Measurements from ENCODE around the gene RFC3. TPM values are rescaled to one million over a fixed set of nuclear protein-coding genes. Genes with fewer than 3 reads are reported as not detected.

The RFC3 gene
- total RNA-seq, 4 donors from 2014 or later, result 4.4 to 39.7 (median 8.8) TPM

- TF ChIP-seq POLR2A (IDR thresholded peaks at IDR 0.05) (no peak), CTCF (IDR thresholded peaks at IDR 0.05) (no peak)
- Histone ChIP-seq H3K36me3 (no peaks in the 10 kb centered on the region), H3K27me3 (no peaks in the 10 kb centered on the region), H3K27ac (no peak overlapping the region), H3K4me1 (no peaks in the 10 kb centered on the region), H3K4me3 (no peak overlapping the region), H3K9me3 (no peaks in the 10 kb centered on the region)
- intact Hi-C loops (cut with DNase I; ENCODE audit: low total_unique reads), result no loop called here
- DNase-seq, result no peak
These were observed 49.5 kb downstream of the RFC3 start for GRCh38 chr13:33867472-33867871.

DNA sequence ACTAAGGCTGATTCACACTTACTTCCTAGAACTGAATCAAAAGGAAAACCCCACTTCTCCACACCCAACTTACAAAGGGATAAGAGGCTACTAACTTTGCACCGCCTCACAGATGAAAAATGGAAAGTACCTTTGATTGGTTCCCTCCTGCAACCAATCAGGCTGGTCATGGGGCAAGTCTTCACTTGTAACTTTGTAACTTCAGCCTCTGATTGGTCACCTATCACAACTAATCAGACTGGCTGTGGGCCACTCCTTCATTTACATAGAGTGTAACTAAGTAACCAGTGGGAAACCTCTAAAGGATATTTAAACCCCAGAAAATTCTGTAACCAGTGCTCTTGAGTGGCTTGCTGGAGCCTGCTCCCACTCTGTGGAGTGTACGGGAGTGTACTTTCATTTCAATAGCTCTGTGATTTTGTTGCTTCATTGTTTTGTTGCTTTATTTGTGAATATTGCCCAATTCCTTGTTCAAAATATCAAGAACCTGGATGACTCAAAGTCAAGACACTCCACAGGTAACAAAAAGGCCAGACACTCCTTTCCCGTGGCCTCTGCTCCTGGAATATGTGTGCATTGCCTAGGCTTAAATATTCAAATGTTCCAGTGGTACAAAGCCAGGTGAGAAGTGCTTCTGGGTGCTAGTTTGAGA is 50.5 kb downstream of the RFC3 start:
- no peaks in the 10 kb centered on the region for H3K4me1 ChIP-seq
- intact Hi-C loops (cut with DNase I; ENCODE audit: low total_unique reads), result no loop called here
- H3K9me3 ChIP-seq, result no peaks in the 10 kb centered on the region
- TF ChIP-seq CTCF (IDR thresholded peaks at IDR 0.05), result no peak
- no peak for TF ChIP-seq POLR2A (IDR thresholded peaks at IDR 0.05)
- no peaks in the 10 kb centered on the region for H3K27me3 ChIP-seq
- DNase-seq, result no peak
- H3K4me3 ChIP-seq, result no peak overlapping the region
- no peaks in the 10 kb centered on the region for H3K36me3 ChIP-seq
- no peak overlapping the region for H3K27ac ChIP-seq

GRCh38 chr13:33869005-33869404 is 51.1 kb downstream of the RFC3 start:
- intact Hi-C loops (cut with DNase I; ENCODE audit: low total_unique reads), result no loop called here
- no peak overlapping the region for H3K4me3 ChIP-seq
- H3K9me3 ChIP-seq, result no peaks in the 10 kb centered on the region

DNA sequence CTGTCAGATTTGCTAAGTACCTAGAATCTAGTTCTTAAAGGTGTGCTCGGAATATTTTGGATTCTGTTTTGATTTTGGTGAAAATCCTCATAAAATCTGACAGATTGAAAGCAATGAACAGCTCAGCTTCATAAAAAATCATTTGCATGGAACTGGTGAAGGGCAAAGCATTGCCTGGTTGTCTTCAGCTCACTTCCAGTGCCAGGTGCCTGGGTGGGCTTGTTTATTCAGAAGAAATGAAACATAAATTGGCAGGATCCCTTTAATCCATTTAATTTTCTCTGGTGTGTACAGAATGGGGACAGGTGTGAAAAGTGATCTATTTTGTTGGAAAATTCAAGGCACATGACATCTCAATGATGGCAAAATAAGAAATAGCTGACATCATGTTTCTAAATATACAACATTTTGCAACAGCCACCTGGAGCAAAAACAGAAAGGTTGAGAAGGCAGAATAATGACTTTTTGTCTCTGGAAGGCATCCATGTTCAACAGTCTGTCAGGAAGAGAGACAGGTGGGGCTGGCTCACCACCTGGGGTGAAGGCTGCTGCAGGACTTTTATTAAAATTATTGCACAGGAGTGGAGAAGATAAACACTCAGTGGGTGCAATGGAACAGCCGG is 52.2 kb downstream of the RFC3 start:
- DNase-seq, result no peak
- TF ChIP-seq POLR2A (IDR thresholded peaks at IDR 0.05) (no peak), CTCF (IDR thresholded peaks at IDR 0.05) (no peak)
- Histone ChIP-seq H3K36me3 (no peaks in the 10 kb centered on the region), H3K27ac (no peak overlapping the region), H3K4me3 (no peak overlapping the region), H3K9me3 (no peaks in the 10 kb centered on the region), H3K27me3 (no peaks in the 10 kb centered on the region), H3K4me1 (no peaks in the 10 kb centered on the region)
- intact Hi-C loops (cut with DNase I; ENCODE audit: low total_unique reads), result no loop called here

More at GRCh38 chr13:33869005-33869404, 51.1 kb downstream of the RFC3 start:
- TF ChIP-seq POLR2A (IDR thresholded peaks at IDR 0.05), result no peak
- TF ChIP-seq CTCF (IDR thresholded peaks at IDR 0.05), result no peak
- DNase-seq, result no peak
- Histone ChIP-seq H3K27me3 (no peaks in the 10 kb centered on the region), H3K36me3 (no peaks in the 10 kb centered on the region), H3K27ac (no peak overlapping the region), H3K4me1 (no peaks in the 10 kb centered on the region)

DNA sequence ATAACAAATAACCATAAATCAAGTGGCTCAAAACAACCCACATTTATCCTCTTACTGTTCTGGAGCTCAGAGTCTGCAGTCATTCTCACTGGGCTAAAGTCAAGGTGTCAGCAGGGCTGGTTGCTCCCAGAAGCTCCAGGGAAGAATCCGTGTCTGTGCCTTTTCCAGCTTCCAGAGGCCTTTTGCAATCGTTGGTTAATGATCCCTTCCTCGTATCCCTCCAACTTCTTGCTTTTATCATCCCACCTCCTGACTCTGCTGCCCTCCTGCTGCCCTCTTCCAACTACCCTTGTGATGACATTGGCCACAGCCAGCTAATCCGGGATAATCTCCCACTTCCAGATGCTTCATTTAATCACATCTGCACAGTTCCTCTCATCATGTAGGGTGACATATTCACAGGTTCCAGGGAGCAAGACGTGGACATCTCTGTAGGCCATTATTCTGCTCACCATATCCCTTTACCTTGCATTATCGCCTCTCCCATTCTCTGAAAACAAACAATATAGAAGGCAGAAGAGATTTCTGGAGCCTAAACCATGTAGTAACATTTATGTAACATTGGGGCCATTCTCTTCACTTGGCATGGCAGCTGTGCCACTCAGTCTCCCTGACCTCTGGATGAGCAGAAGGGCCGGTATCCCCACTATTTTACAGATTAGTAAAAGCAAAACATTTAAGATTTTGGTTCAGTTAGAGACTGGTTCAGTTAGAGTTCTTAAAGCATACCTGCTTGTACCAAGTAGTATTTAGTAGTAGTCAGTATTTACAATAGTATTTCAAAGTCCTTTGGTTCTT is 53.5 kb downstream of the RFC3 start:
- intact Hi-C loops (cut with DNase I; ENCODE audit: low total_unique reads), result no loop called here
- no peak for DNase-seq
- Histone ChIP-seq H3K9me3 (no peaks in the 10 kb centered on the region), H3K27ac (no peak overlapping the region), H3K4me3 (no peak overlapping the region), H3K36me3 (no peaks in the 10 kb centered on the region), H3K27me3 (no peaks in the 10 kb centered on the region), H3K4me1 (no peaks in the 10 kb centered on the region)
- TF ChIP-seq POLR2A (IDR thresholded peaks at IDR 0.05), result no peak
- TF ChIP-seq CTCF (IDR thresholded peaks at IDR 0.05), result no peak
